Common myeloid progenitor, CD34-positive (primary cell): ENCODE results near the gene ACTG1.

Source experiments
- CTCF ChIA-PET: fragments of 350-600 bp; sonication (Branson Sonifier 250); formaldehyde crosslinking; loops from one replicate; lab custom pipeline; 2021; ENCODE audit warnings: antibody characterized with exemption; lab: Charles Lee
- POLR2A ChIA-PET: fragments of 350-600 bp; sonication (Branson Sonifier 250); formaldehyde crosslinking; loops from one replicate; lab custom pipeline; 2021; ENCODE audit warnings: antibody characterized with exemption; lab: Charles Lee
- DNase-seq, 3 donors: peaks; one replicate each; pipeline versions ENCODE4 v3.0.0 to v3.0.0-alpha.2; 2013
- H3K27ac ChIP-seq, 2 experiments: 1 replicate in 1 of 2; 2 replicates in 1 of 2; pipeline ENCODE4 v1.7.0; 2013; ENCODE audit warnings: inconsistent platforms in 2 of 2, low read length in 2 of 2, mild to moderate bottlenecking in 2 of 2, low read depth in 1 of 2, moderate library complexity in 1 of 2; ENCODE audit not compliant: severe bottlenecking in 2 of 2, insufficient read depth in 1 of 2, poor library complexity in 1 of 2
- H3K27me3 ChIP-seq, 5 experiments: replicated peaks in 2 of 5; 1 replicate in 3 of 5; 2 replicates in 2 of 5; pipeline versions ENCODE4 v1.6.1 to v1.7.0; 2013; ENCODE audit warnings: low read length in 4 of 5, mild to moderate bottlenecking in 2 of 5, moderate library complexity in 2 of 5, inconsistent platforms in 1 of 5; ENCODE audit not compliant: insufficient read depth in 5 of 5, control insufficient read depth in 4 of 5
- H3K36me3 ChIP-seq, 4 experiments: 1 replicate in 2 of 4; 2 replicates in 2 of 4; pipeline versions ENCODE4 v1.6.1 to v1.7.0; 2013; ENCODE audit warnings: low read length in 3 of 4, control low read depth in 1 of 4, mild to moderate bottlenecking in 1 of 4; ENCODE audit not compliant: control insufficient read depth in 4 of 4, insufficient read depth in 4 of 4
- H3K4me1 ChIP-seq, 4 experiments: 1 replicate in 3 of 4; 2 replicates in 1 of 4; pipeline versions ENCODE4 v1.6.1 to v1.7.1; 2013; ENCODE audit warnings: low read length in 3 of 4, mild to moderate bottlenecking in 3 of 4, control low read depth in 1 of 4, inconsistent platforms in 1 of 4, moderate library complexity in 1 of 4; ENCODE audit not compliant: control insufficient read depth in 4 of 4, insufficient read depth in 4 of 4; ENCODE audit errors: control extremely low read depth in 1 of 4
- H3K4me3 ChIP-seq, 7 experiments: 1 replicate in 4 of 7; 2 replicates in 3 of 7; pipeline versions ENCODE4 v1.5.1 to v1.7.0; 2013; ENCODE audit warnings: mild to moderate bottlenecking in 7 of 7, low read length in 6 of 7, moderate library complexity in 6 of 7, inconsistent platforms in 2 of 7, low read depth in 2 of 7, control low read depth in 1 of 7; ENCODE audit not compliant: insufficient read depth in 4 of 7, control insufficient read depth in 1 of 7; ENCODE audit errors: extremely low read depth in 1 of 7
- H3K9me3 ChIP-seq, 5 experiments: 1 replicate in 4 of 5; 2 replicates in 1 of 5; pipeline versions ENCODE4 v1.6.1 to v1.7.1; 2013; ENCODE audit warnings: low read length in 4 of 5, mild to moderate bottlenecking in 2 of 5, inconsistent platforms in 1 of 5, low read depth in 1 of 5, moderate library complexity in 1 of 5; ENCODE audit not compliant: control insufficient read depth in 4 of 5, insufficient read depth in 2 of 5; ENCODE audit errors: control extremely low read depth in 1 of 5
- WGBS: methylation state at CpG from one replicate; pipeline ENCODE4 v1.1.5; 2013; ENCODE audit not compliant: insufficient coverage; 5-methylcytosine and 5-hydroxymethylcytosine counted together

Gene ACTG1

GRCh38 chr17:81465910-81466309 is 46.7 kb downstream of the ACTG1 start:
- no peak overlapping the region for H3K27ac ChIP-seq
- no peak overlapping the region for H3K4me3 ChIP-seq
- H3K4me1 ChIP-seq: peaks cover 0 to 7% (median 2%) of the 10 kb centered on the region in 4 experiments
- no peaks in the 10 kb centered on the region for H3K9me3 ChIP-seq
- H3K27me3 ChIP-seq: no peaks in the 10 kb centered on the region
- DNase-seq: no peak
- ChIA-PET POLR2A (no interaction called here), CTCF (no interaction called here)
- H3K36me3 ChIP-seq: peaks cover 0 to 71% (median 27%) of the 10 kb centered on the region in 4 experiments
- WGBS: 100% methylated on average over 6 of the region's 17 CpGs

- Histone ChIP-seq H3K36me3 (peaks cover 0 to 83% (median 33%) of the 10 kb centered on the region in 4 experiments), H3K27me3 (no peaks in the 10 kb centered on the region), H3K4me1 (no peaks in the 10 kb centered on the region), H3K9me3 (no peaks in the 10 kb centered on the region), H3K4me3 (no peak overlapping the region), H3K27ac (no peak overlapping the region)
- 81% methylated on average over 5 of the region's 9 CpGs for WGBS
- ChIA-PET POLR2A (no interaction called here), CTCF (no interaction called here)
- no peak for DNase-seq
These were observed 48.0 kb downstream of the ACTG1 start for GRCh38 chr17:81464586-81464985.

GRCh38 chr17:81463506-81463905 is 49.1 kb downstream of the ACTG1 start:
- Histone ChIP-seq H3K4me1 (no peaks in the 10 kb centered on the region), H3K4me3 (no peak overlapping the region), H3K9me3 (no peaks in the 10 kb centered on the region), H3K27ac (no peak overlapping the region), H3K36me3 (peaks cover 0 to 92% (median 39%) of the 10 kb centered on the region in 4 experiments), H3K27me3 (no peaks in the 10 kb centered on the region)
- POLR2A ChIA-PET: no interaction called here
- DNase-seq: no peak
- CTCF ChIA-PET: no interaction called here
- WGBS: 98% methylated on average over 32 of the region's 32 CpGs

- Histone ChIP-seq H3K27ac (no peak overlapping the region), H3K9me3 (no peaks in the 10 kb centered on the region), H3K27me3 (no peaks in the 10 kb centered on the region), H3K36me3 (peaks cover 0 to 92% (median 41%) of the 10 kb centered on the region in 4 experiments), H3K4me3 (no peak overlapping the region), H3K4me1 (no peaks in the 10 kb centered on the region)
- POLR2A ChIA-PET: no interaction called here
- 97% methylated on average over 24 of the region's 33 CpGs for WGBS
- DNase-seq: no peak
- CTCF ChIA-PET: interaction anchor here (1.5 to 2.2 kb wide), 2 partner anchors 12 to 23 kb away, joined by 5 to 6 read pairs; no protein-coding TSS in a partner anchor
These were observed 50.0 kb downstream of the ACTG1 start for GRCh38 chr17:81462506-81463125.

GRCh38 chr17:81461607-81462500 is 50.7 kb downstream of the ACTG1 start:
- Histone ChIP-seq H3K4me1 (peaks cover 0 to 6% (median 5%) of the 10 kb centered on the region in 4 experiments), H3K4me3 (no peak overlapping the region), H3K9me3 (no peaks in the 10 kb centered on the region), H3K27me3 (no peaks in the 10 kb centered on the region), H3K36me3 (peaks cover 0 to 91% (median 39%) of the 10 kb centered on the region in 4 experiments), H3K27ac (no peak overlapping the region)
- WGBS: 96% methylated on average over 49 of the region's 50 CpGs
- ChIA-PET POLR2A (no interaction called here), CTCF (interaction anchor here (0.6 to 2.5 kb wide), 5 partner anchors 9 to 32 kb away, joined by 3 to 8 read pairs (median 5); no protein-coding TSS in a partner anchor)
- no peak for DNase-seq

- DNase-seq: peak in 1 of 3 donors; percentile 31
- Histone ChIP-seq H3K36me3 (peaks cover 0 to 90% (median 37%) of the 10 kb centered on the region in 4 experiments), H3K27me3 (no peaks in the 10 kb centered on the region), H3K9me3 (no peaks in the 10 kb centered on the region), H3K27ac (no peak overlapping the region), H3K4me1 (peaks cover 0 to 15% (median 14%) of the 10 kb centered on the region in 4 experiments), H3K4me3 (no peak overlapping the region)
- ChIA-PET CTCF (interaction anchor here (0.6 to 2.5 kb wide), 5 partner anchors 10 to 31 kb away, joined by 3 to 8 read pairs (median 5); no protein-coding TSS in a partner anchor), POLR2A (no interaction called here)
- 93% methylated on average over 40 of the region's 43 CpGs for WGBS
These were observed 51.6 kb downstream of the ACTG1 start for GRCh38 chr17:81460856-81461460.
